Lung microvascular endothelial cell (primary cell): Measurements from ENCODE around the gene BCO2. TPM values are rescaled to one million over a fixed set of nuclear protein-coding genes. Genes with fewer than 3 reads are reported as not detected.
"Not testable (repeated sequence)": the region's sequence is repeated elsewhere in the genome, so short reads cannot be mapped to it uniquely, and the experiment has no call there.

Source experiments
- DNase-seq, 2 donors: peaks; one replicate each; pipeline versions ENCODE4 v3.0.0 to v3.0.0-alpha.2; 2010; ENCODE audit warnings: low read depth in 2 of 2
- total RNA-seq: library from RNA; depleted of rRNA; stranded (reverse); fragments of >200 nt; gene quantifications from 2 replicates; pipeline ENCODE4 v1.2.1, GENCODE V29; 2014

BCO2 gene, protein sequence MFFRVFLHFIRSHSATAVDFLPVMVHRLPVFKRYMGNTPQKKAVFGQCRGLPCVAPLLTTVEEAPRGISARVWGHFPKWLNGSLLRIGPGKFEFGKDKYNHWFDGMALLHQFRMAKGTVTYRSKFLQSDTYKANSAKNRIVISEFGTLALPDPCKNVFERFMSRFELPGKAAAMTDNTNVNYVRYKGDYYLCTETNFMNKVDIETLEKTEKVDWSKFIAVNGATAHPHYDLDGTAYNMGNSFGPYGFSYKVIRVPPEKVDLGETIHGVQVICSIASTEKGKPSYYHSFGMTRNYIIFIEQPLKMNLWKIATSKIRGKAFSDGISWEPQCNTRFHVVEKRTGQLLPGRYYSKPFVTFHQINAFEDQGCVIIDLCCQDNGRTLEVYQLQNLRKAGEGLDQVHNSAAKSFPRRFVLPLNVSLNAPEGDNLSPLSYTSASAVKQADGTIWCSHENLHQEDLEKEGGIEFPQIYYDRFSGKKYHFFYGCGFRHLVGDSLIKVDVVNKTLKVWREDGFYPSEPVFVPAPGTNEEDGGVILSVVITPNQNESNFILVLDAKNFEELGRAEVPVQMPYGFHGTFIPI
- total RNA-seq: 0.22 and 0.60 TPM in 2 replicates

DNA sequence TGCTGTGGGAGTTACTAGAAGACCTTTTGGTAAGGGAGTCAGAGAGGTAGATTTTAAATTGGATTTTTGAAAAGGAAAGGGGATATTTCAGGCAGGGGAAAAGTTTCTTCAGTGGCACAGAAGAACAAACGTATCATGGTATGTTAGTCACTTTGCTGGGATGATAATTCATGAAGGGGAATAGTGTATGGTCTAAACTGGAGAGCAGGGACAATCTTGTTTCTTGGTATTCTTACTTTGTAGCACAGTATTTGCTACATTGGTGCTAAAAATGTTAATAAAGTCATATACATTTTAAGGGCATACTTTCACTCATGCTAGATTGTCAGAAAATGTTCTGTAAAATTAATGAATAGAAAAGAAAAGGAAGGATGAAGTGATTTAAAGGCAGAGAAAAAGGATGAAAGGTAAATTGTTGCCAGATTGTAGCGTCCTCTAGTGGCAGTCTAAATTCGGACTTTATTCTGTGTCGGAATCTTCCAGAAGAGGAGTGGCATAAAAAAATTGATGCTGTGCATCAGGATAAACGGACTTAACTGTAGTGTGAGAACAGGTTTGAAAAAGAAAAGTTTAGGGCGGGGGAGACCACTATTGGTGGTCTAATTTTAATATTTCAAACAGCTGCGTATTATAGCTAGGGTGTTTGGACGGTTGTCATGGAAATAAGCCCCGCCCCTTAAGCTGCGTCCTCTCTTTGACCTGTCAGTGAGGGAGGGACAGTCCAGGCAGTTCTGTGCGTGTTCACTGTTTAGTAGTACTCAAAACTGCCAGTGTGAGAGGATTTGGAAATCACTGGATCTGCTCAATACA is at the start of gene BCO2:
Gene BCO2 (plus strand): TSS at position 724 of the 810 bp plus-strand sequence. CDS start 90 bp downstream, outside the sequence.
- DNase-seq: peak; percentile 79 to 89

DNA sequence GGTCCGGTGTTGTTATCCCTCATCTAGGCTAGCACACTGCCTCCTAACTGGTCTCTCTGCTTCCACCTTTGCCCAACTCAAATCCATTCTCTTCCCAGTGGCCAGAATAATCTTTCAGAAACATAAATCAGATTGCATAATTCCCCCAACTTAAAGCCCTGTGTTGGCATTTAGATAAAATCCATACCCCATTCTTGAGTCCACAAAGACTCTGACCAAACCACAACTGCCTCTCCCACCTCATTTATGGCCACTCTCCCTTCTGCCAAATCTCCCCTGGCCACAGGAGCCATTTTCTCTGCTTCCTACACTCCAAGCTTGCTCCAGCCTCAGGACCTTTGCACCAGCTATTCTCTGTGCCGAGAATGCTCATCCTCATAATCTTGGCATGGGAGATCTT is 48.3 kb upstream of the BCO2 start:
- DNase-seq: no peak

DNA sequence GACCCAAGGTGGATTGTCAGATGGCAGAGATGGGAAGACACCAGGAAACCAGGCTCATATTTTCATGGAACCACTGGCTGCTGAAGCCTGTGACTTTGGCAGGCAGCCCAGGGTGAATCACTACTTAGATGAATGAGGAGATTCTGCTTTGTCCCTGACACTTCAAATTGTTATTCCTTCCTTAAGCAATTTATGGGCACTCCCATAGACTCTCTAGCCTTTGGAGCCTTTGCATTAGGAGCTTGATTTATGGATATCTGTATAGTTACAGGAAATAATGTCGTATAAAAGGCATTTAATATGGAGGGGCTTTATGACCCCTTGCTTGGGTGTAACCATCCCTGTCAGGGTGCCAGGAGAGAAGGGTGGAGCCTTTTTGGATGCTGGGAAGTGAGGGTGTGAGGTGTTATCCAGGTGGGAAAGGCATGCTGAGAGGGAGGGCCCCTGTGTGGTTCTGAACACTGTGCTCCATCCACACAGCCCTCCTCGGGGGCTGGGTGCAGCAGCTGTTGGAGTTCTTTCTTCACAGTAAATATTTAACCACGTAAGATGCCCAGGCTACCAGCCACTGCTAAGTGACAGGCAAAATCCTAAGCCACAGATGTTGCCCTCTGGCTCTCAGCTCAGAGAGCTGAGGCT is 46.7 kb upstream of the BCO2 start:
- peak; percentile 58 to 75 for DNase-seq

DNA sequence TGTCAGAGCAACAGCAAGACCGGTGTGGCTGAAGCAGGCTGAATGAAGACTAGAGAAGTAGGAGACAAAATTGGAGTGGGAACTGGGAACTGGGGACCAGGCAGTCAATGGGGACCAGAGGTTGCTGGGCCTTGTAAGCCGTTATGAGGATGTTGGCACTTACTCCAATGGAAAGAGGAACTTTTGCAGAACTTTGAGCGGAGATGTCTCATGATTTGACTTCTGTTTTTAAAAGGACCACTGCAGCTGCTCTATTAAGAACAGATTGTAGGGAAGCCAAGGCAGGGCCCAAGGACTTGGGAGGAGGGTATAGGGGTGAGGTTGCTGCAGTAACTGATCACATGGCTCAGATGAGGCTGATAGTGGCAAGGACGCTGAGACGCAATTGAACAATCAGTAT is 45.7 kb upstream of the BCO2 start:
- DNase-seq: no peak

DNA sequence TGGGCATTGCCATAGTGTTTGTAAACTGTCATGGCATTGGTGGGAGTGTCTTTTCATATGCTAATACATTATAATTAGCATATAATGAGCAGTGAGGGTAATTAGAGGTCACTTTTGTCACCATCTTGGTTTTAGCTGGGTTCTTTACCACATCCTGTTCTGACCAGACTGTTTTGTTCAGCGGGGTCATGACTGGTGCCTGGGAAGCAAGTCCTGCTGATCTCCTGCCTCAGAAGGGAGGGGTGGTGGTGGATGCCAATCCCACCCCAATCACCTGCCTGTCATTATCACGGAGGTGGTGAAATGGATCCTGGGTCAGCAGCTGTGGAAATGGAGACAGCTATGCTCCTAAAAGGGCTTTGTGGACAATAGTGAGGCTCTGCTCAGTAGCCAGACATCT is 42.6 kb upstream of the BCO2 start:
- no peak for DNase-seq

DNA sequence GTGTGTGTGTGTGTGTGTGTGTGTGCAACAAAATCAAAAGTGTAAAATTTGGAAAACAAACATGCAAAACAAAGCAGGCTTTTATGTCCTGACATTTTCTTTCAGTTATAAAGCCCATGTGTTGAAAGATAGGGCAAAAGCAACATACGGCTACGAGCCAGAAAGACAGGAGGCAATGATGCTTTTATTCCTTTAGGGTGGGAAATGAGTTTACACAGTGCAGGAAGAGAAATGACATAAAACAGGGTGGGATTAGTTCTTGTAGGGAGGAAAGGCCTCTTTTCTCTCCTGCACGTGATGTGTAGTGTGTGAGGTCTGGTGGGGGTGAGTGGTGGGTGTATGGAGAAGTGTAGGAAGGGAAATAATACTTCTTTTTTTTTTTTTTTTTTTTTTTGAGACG is 40.8 kb upstream of the BCO2 start:
- peak in 1 of 2 donors; percentile 8 for DNase-seq

DNA sequence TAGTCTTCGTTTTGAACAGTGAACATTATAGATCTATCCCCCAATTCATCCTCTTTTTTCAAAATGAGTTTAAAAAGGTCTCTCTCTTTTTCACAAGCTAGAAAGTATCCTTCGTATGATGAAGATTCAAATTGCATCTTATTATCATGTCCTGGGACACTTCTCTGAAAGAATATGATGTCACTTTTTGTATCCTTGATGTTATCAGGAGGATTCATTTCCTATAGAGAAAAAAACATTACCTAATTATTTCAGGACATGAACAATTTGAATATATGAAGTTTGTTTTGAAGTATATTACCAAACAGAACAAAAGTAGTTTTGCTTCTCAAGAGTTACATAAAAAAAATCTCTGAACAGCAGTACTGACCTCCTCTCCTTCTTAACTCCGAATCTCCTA is 31.7 kb upstream of the BCO2 start:
- DNase-seq: no peak

DNA sequence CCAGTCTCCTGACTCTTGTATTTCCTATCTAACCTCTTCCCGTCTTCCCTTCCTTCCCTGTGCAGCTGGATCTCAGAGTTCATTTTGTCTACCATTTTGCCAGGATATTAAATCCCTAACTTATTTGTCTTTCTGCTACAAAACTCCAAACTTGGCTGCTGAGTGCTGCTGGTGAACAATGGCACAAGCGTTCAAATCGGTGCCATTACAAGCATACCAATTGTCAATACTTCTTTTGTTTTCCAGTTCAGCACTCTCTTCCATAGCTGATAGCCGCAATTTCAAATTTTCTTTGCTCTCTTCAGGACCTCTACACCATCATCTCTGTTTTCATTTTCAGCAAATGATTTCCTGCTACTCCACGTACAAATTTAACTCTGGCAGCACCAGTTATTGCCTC is 24.8 kb upstream of the BCO2 start:
- DNase-seq: peak in 1 of 2 donors; percentile 3

DNA sequence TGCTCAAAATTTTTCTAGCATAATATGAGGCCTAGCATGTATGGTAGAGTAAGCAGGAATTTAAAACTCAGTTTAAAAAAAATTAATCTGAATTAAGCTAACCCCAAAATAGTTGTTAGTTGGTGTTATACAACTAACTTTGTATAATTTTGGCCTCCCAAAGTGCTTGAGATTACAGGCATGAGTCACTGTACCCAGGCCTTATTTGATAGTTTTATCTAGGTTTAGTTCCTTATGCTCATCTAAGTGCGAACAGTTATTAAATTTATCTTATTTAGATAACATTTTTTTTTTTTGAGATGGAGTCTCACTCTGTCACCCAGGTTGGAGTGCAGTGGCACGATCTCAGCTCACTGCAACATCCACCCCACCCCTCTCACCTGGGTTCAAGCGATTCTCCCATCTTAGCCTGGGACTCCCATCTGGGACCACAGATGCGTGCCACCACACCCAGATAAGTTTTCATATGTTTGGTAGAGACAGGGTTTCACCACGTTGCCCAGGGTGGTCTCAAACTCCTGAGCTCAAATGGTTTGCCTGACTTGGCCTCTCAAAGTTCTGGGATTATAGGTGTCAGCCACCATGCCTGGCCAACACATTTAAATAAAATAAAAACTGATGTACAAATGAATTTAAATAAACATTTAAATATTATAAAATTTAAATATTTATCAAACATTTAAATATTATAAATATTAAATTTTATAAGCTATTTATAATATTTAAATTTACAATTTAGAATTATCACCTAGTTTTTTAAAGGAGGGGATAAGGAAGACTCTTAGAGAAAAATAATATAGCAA is 19.0 kb upstream of the BCO2 start:
- no peak for DNase-seq

DNA sequence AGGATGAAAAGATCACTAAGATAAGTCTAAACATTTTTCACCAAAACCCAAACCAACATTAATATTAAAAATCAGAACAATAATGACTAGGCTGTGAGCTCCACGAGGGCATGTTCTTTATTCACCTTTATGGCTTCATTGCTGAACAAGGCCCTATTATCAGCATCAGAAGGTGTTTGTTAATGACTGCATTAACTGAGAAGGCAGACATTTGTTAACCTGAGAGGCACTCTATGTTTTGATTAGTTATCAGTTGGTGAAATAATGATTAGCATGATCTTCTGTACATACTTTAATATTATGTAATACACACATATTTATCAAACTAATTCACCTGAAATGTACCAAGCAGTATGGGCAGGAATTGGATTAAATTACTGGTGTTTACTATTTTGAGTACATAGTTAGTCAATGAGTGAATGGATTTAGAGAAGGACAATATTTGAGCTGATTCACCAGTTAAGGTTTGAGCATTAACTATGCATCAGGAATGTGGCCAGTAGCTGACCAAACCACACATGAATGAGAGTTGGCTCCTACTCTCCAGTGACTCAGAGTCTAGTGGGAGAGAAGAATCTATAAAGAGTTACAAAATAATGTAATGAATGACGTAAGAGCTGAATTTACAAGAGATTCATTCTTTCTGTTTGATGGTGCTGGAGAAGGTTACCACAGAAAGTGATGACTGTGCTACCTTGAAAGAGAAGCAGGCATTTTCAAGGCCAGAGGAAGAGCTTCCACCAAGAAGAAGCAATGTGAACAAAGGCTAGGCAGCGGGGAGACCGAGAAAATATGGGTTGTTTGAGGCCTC is 18.2 kb upstream of the BCO2 start:
- DNase-seq: peak; percentile 46 to 94

DNA sequence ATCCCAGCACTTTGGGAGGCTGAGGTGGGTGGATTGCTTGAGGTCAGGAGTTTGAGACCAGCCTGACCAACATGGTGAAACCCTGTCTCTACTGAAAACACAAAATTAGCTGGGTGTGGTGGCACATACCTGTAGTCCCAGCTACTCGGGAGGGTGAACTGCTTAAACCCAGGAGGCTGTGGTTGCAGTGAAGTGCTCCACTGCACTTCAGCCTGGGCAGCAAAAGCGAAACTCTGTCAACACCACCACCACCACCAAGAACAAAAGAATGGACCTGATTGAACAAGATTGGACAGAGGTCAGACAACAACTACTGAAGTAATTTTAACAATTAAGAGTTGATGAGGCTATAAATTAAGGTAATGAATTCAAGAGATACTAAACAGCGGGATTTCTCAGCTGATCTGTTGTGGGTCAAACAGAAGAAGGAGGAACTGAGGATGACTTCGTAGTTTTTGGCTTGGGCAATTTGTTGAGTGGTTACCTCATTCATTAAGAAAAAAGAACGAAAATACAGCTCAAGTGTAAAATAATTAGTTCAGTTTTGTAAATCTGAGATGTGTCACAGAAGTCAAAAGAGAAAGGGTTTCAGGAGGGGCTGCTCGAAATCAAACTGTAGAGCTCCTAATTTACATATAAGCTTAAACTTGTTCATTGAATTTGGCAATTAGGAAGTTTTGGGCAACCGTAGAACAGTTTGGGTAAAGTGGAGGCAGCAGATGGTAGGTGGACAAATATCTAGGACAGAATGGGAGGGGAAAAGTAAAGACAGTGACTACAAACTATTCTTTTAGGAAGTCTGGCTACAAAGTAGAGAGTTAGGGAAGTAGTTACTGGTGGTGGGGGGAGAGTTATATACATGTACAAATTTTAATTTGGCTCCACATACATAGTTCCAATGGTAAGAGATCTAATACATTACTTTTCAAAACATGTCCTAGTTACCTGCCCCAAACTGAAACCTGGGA is 15.9 kb upstream of the BCO2 start:
- no peak for DNase-seq

DNA sequence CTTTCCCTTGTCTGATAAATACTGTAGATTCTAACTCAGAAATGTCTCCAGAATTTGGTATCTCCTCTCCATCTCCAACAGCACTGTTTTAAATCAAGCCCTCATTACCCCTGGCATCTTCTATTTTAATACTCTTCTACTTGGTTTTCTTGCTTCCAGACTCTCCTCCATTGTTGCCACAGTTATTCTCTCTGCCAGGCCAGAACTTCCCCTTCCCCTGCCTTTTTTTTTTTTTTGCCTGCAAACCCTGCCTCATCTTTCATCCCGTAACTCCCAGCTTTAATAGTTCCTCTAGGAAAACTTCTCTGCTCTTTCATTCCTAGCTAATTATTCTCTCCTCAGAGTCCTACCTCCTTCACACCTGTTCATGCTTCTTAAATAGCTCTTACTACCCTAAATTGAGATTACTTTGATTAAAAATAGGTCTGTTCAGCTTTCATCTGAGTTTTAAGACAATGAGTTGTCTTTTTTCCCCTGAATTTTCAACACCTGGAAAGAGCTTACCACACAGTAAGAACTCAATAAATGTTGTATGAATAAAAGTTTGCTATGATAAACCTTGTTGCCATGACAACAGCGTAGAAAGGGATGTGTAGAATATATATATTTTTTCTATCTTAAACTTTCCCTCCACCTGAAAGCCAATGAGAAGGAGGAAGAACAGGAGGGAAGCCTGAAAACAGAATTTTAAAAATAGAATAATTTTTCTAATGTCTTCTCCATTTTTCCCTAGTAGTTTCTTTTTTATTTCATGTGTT is 15.0 kb upstream of the BCO2 start:
- no peak for DNase-seq

DNA sequence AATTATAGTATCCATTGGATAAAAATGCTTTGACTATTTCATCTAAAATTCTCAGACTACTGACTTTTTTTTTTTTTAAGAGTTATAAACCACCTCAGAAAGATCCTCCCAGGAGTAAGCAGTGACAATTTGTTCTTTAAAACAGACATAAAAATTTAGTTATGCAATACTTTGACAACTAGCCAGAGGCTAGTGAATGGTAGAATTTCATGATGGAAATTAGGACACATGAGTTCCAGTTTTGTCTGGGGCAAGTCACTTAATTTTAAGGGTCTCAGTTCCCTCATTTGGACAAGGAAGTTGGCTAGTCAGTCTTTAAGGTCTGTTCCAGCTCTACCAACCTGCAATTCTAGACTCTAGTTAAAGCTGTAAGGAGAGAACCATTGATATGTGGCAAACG is 14.3 kb upstream of the BCO2 start:
- no peak for DNase-seq

DNA sequence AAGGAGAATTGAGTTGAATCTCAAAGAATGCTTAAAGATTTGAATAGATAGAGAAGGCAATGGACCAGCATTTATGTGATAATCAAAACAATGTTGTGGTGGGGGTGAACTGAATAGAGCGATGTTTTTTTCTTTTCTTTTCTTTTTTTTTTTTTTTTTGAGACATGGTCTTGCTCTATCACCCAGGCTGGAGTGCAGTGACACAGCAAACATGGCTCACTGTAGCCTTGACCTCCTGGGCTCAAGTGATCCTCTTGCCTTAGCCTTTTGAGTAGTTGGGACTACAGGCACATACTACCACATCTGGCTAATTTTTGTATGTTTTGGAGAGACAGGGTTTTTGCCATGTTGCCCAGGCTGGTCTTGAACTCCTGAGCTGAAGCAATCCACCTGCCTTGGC is 13.1 kb upstream of the BCO2 start:
- DNase-seq: not testable (repeated sequence)

DNA sequence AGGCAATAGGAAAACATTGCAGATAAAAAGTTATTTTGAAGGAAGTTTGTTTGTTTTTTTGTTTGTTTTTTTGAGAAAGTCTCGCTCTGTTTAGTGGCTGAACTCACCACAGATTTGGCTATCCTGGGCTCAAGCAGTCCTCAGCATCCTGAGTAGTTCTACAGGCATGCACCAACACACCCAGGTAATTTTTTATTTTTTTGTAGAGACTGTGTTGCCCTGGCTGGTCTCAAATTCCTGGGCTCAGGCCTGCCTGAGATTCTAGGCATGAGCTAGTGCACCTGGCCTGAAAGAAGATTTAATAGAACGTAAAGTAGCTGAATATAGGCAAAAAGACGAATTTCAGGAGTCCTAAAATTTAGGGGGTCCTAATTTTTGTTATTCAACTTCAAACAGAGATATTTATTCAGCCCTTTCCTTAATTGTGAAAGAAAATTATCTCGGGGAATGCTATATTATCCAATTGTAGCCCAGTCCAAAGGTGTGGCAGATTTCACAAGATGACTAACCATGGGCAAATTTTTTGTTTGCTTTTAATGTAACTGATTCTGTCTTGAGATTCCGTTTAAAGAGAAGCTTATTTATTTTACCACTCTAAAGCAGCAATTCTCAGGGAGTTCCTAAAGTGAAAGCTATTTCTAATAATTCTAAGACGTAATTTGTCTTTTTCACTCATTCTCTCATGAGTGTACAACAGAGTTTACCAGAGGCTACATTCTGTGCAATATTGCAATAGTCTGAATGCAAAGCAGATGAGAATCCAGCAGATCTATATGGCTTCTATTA is 12.4 kb upstream of the BCO2 start:
- DNase-seq: no peak

DNA sequence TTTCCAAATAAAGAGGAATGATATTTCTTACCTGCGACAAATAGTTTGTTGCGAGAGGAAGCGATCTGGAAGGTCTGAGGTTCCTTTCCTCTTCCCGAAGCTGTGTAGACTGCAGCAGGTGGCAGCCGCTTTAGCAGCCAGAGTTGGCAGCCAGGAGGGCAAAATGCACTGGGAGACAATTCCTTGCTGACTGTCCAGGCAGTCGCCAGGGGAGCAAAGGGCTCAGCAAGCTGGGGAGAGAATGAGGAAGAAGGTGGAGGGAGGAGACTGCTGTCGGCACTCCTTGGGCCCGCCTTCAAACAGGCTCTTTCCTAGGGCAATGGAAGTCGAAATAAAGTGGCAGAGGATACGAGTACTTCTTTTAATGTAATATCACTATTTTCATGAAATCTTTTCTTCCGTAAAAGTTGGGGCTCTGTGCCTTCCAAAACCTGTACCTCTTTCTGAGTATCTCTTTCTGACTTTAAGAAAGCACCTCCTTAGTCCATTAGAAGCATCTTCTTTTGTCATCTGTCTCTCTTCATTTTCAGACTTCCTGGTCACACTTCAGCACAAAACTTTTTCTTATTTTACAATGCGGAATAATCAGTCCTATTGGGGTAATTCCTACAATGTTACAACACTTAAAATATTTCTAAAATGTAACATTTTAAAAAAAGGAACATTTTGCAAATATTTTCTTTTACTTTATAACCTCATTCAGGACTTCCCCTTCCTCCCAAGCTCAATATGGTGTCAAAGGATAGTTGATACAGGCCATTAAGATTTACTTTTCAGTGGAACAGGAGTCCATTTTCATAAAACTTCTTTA is 11.2 kb upstream of the BCO2 start, which contains the start of gene IL18:
Gene IL18 (minus strand): TSS at position 220 of the 811 bp plus-strand sequence. CDS start 9,041 bp downstream, outside the sequence.
- DNase-seq: peak in 1 of 2 donors; percentile 7
